ENCODE measurements around the gene CAMTA1. TPM values are rescaled to one million over a fixed set of nuclear protein-coding genes. Genes with fewer than 3 reads are reported as not detected.

Gene CAMTA1
- total and polyA plus RNA-seq, 9 of the 15 experiments (the other 6 are each of a cell fraction or from before 2014, with no cell fraction given) = 43.9 to 161 (median 65.9) TPM

- TF ChIP-seq ZBTB40 (IDR thresholded peaks at IDR 0.05) = peak; percentile 94
- peak; percentile 88 for TF ChIP-seq ZBTB40 (CRISPR knock-in tag; IDR thresholded peaks at IDR 0.05)
- TF ChIP-seq ELF4 (CRISPR knock-in tag; IDR thresholded peaks at IDR 0.05) = peak; percentile 90
- peak; percentile 83 for TF ChIP-seq PCBP1 (IDR thresholded peaks at IDR 0.05; ENCODE audit: low read depth, low read length, poor library complexity, severe bottlenecking)
- TF ChIP-seq ZNF76 (CRISPR knock-in tag; IDR thresholded peaks at IDR 0.05; ENCODE audit: borderline replicate concordance) = no peak
- TF ChIP-seq ASH1L (IDR thresholded peaks at IDR 0.05; ENCODE audit: borderline replicate concordance, low read depth, partially characterized antibody) = peak; percentile 99
- TF ChIP-seq ELF1 (tag; IDR thresholded peaks at IDR 0.05) = peak; percentile 72
- peak; percentile 19 for TF ChIP-seq PHF20 (IDR thresholded peaks at IDR 0.05; ENCODE audit: partially characterized antibody)
- TF ChIP-seq ZNF395 (CRISPR knock-in tag; IDR thresholded peaks at IDR 0.05) = peak; percentile 83
- TF ChIP-seq ZNF3 (CRISPR knock-in tag; IDR thresholded peaks at IDR 0.05) = no peak
- peak; percentile 56; the same call in 1 of the 2 replicates for TF ChIP-seq ZBTB7A (IDR thresholded peaks at IDR 0.05; ENCODE audit: borderline replicate concordance, control insufficient read depth, low read depth, low read length)
- TF ChIP-seq ZBTB17 (CRISPR knock-in tag; IDR thresholded peaks at IDR 0.05) = no peak; the same call in 1 of the 2 replicates
- peak; percentile 82; the same call in 1 of the 2 replicates for TF ChIP-seq NR3C1 (CRISPR knock-in tag; IDR thresholded peaks at IDR 0.05)
- peak; percentile 92 for TF ChIP-seq GATAD2B (IDR thresholded peaks at IDR 0.05; ENCODE audit: borderline replicate concordance)
- TF ChIP-seq SNIP1 (IDR thresholded peaks at IDR 0.05; ENCODE audit: low read depth) = no peak
- no peak for TF ChIP-seq HMBOX1 (IDR thresholded peaks at IDR 0.05)
Measured at GRCh38 chr1:6784560-6785317, 515 bp upstream of the CAMTA1 start (continued).
